Bronchial epithelial cell (primary cell): ENCODE results near the gene GRIK4. TPM values are rescaled to one million over a fixed set of nuclear protein-coding genes. Genes with fewer than 3 reads are reported as not detected.

Experiments used
- DNase-seq: peaks from one replicate; pipeline ENCODE4 v3.0.0-alpha.2; 2010; ENCODE audit warnings: low read depth
- FAIRE-seq: peaks from 2 replicates; lab custom pipeline; 2011; peaks lifted over from hg19 to GRCh38; lab: Jason Lieb, UNC
- H3K27me3 ChIP-seq: 2 replicates; pipeline ENCODE4 v1.5.1; 2011; ENCODE audit warnings: low read length; ENCODE audit not compliant: control insufficient read depth, insufficient read depth
- H3K36me3 ChIP-seq: 2 replicates; pipeline ENCODE4 v1.5.1; 2011; ENCODE audit warnings: low read length; ENCODE audit not compliant: control insufficient read depth, insufficient read depth
- H3K4me3 ChIP-seq: 2 replicates; pipeline ENCODE4 v1.5.1; 2011; ENCODE audit warnings: mild to moderate bottlenecking, low read depth, low read length, control low read depth
- total RNA-seq: library from RNA; depleted of rRNA; stranded (reverse); fragments of >200 nt; gene quantifications from 2 replicates; pipeline ENCODE4 v1.2.1, GENCODE V29; 2014
- TF ChIP-seq, protein P1 (sequence below): IDR thresholded peaks from 2 replicates; pipeline ENCODE4 v1.5.1; 2011; ENCODE audit warnings: mild to moderate bottlenecking, moderate library complexity, low read length, control low read depth, inconsistent platforms; ENCODE audit not compliant: insufficient read depth, severe bottlenecking

The GRIK4 gene
- total RNA-seq, 1 donor from 2014 or later: not detected

GRCh38 chr11:120832481-120833238 is 321.1 kb downstream of the GRIK4 start:
- no peaks in the 10 kb centered on the region for H3K27me3 ChIP-seq
- H3K4me3 ChIP-seq: no peak overlapping the region
- TF ChIP-seq, protein P1, sequence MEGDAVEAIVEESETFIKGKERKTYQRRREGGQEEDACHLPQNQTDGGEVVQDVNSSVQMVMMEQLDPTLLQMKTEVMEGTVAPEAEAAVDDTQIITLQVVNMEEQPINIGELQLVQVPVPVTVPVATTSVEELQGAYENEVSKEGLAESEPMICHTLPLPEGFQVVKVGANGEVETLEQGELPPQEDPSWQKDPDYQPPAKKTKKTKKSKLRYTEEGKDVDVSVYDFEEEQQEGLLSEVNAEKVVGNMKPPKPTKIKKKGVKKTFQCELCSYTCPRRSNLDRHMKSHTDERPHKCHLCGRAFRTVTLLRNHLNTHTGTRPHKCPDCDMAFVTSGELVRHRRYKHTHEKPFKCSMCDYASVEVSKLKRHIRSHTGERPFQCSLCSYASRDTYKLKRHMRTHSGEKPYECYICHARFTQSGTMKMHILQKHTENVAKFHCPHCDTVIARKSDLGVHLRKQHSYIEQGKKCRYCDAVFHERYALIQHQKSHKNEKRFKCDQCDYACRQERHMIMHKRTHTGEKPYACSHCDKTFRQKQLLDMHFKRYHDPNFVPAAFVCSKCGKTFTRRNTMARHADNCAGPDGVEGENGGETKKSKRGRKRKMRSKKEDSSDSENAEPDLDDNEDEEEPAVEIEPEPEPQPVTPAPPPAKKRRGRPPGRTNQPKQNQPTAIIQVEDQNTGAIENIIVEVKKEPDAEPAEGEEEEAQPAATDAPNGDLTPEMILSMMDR: no peak
- DNase-seq (no peak), FAIRE-seq (no peak)
- no peaks in the 10 kb centered on the region for H3K36me3 ChIP-seq

GRCh38 chr11:120834686-120835210 is 323.2 kb downstream of the GRIK4 start:
- TF ChIP-seq, protein P1: no peak
- DNase-seq: no peak
- H3K4me3 ChIP-seq: no peak overlapping the region
- no peaks in the 10 kb centered on the region for H3K36me3 ChIP-seq
- no peaks in the 10 kb centered on the region for H3K27me3 ChIP-seq
- FAIRE-seq: no peak

- no peak overlapping the region for H3K4me3 ChIP-seq
- DNase-seq: peak; percentile 17
- TF ChIP-seq, protein P1: no peak
- H3K36me3 ChIP-seq: no peaks in the 10 kb centered on the region
- FAIRE-seq: no peak
- no peaks in the 10 kb centered on the region for H3K27me3 ChIP-seq
Measured at GRCh38 chr11:120835601-120836228, 324.2 kb downstream of the GRIK4 start.

GRCh38 chr11:120837696-120838095 is 326.1 kb downstream of the GRIK4 start:
- no peak for DNase-seq
- FAIRE-seq: no peak
- H3K27me3 ChIP-seq: no peaks in the 10 kb centered on the region
- H3K36me3 ChIP-seq: no peaks in the 10 kb centered on the region
- TF ChIP-seq, protein P1: no peak
- H3K4me3 ChIP-seq: no peak overlapping the region

DNA sequence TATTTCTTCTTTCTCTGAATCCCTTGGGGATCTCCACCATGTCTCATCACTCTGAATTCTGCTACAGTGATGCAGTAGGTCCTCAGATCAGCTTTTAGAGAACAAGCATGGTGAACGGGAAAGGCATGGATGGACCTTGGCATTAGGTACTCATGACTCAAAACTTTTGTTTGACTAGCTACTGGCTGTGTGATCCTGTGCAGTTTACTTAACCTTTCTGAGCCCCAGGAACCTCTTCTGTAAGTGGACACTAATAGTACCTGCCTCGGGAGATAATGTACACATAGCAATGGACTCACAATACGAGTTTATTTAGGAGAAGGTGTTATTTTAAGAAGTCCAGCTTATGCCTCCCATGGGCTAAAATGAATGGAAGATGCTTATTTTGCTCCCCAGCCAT is 327.7 kb downstream of the GRIK4 start:
- no peaks in the 10 kb centered on the region for H3K27me3 ChIP-seq
- no peaks in the 10 kb centered on the region for H3K36me3 ChIP-seq
- TF ChIP-seq, protein P1: no peak
- DNase-seq (no peak), FAIRE-seq (no peak)
- H3K4me3 ChIP-seq: no peak overlapping the region
